Measurements from ENCODE around the gene CDHR2. TPM values are rescaled to one million over a fixed set of nuclear protein-coding genes. Genes with fewer than 3 reads are reported as not detected.

The CDHR2 gene
- total RNA-seq, 4 donors from 2014 or later, result 0.10 to 0.23 TPM; not detected in 2

DNA sequence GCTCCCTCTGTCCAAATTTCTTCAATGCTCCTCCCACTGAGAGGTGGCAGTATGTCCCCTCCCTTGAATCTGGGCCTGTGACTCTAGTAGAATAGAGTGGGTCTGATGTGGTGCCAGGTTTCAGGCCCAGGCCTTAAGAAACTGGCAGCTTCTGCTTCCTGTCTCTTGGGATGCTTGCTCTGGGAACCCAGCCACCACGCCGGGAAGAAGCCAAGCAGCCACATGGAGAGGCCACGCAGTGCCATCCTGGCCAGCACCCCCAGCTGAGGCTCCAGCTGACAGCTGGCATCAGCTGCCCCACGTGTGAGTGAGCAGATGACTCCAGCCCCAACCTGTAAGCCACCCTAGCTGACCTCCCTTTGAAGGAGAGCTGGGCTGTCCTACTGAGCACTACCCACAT, 90.8 kb downstream of the CDHR2 start:
- no peaks in the 10 kb centered on the region for H3K9me3 ChIP-seq
- no peak overlapping the region for H3K4me3 ChIP-seq
- no peak for DNase-seq (ENCODE audit: low spot score in 2 of 2)
- no peaks in the 10 kb centered on the region for H3K36me3 ChIP-seq
- TF ChIP-seq EP300 (IDR thresholded peaks at IDR 0.05) (no peak), POLR2A (IDR thresholded peaks at IDR 0.05) (no peak)
- TF ChIP-seq, protein P1, sequence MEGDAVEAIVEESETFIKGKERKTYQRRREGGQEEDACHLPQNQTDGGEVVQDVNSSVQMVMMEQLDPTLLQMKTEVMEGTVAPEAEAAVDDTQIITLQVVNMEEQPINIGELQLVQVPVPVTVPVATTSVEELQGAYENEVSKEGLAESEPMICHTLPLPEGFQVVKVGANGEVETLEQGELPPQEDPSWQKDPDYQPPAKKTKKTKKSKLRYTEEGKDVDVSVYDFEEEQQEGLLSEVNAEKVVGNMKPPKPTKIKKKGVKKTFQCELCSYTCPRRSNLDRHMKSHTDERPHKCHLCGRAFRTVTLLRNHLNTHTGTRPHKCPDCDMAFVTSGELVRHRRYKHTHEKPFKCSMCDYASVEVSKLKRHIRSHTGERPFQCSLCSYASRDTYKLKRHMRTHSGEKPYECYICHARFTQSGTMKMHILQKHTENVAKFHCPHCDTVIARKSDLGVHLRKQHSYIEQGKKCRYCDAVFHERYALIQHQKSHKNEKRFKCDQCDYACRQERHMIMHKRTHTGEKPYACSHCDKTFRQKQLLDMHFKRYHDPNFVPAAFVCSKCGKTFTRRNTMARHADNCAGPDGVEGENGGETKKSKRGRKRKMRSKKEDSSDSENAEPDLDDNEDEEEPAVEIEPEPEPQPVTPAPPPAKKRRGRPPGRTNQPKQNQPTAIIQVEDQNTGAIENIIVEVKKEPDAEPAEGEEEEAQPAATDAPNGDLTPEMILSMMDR (IDR thresholded peaks at IDR 0.05), result no peak
- no peak overlapping the region for H3K27ac ChIP-seq
- no peaks in the 10 kb centered on the region for H3K27me3 ChIP-seq
- WGBS, result 10% methylated on average over 2 of the region's 4 CpGs
- H3K4me1 ChIP-seq, result no peaks in the 10 kb centered on the region

GRCh38 chr5:176640616-176641015, 91.5 kb downstream of the CDHR2 start:
- DNase-seq (ENCODE audit: low spot score in 2 of 2), result no peak
- Histone ChIP-seq H3K27me3 (no peaks in the 10 kb centered on the region), H3K4me3 (no peak overlapping the region), H3K4me1 (no peaks in the 10 kb centered on the region), H3K36me3 (no peaks in the 10 kb centered on the region), H3K9me3 (no peaks in the 10 kb centered on the region), H3K27ac (no peak overlapping the region)
- WGBS, result 65% methylated on average over 4 of the region's 4 CpGs
- TF ChIP-seq POLR2AphosphoS5 (IDR thresholded peaks at IDR 0.05) (no peak), EP300 (IDR thresholded peaks at IDR 0.05) (no peak), POLR2A (IDR thresholded peaks at IDR 0.05) (no peak)
- TF ChIP-seq, protein P1 (IDR thresholded peaks at IDR 0.05), result no peak

- 59% methylated on average over 10 of the region's 15 CpGs for WGBS
- no peaks in the 10 kb centered on the region for H3K27me3 ChIP-seq
- peaks cover 11% of the 10 kb centered on the region for H3K4me1 ChIP-seq
- DNase-seq (ENCODE audit: low spot score in 2 of 2), result no peak
- TF ChIP-seq EP300 (IDR thresholded peaks at IDR 0.05) (no peak), POLR2A (IDR thresholded peaks at IDR 0.05) (no peak)
- no peaks in the 10 kb centered on the region for H3K36me3 ChIP-seq
- no peaks in the 10 kb centered on the region for H3K9me3 ChIP-seq
- no peak overlapping the region for H3K27ac ChIP-seq
- no peak overlapping the region for H3K4me3 ChIP-seq
Measured at GRCh38 chr5:176642675-176643490, 93.7 kb downstream of the CDHR2 start.

- no peak for DNase-seq (ENCODE audit: low spot score in 2 of 2)
- H3K4me1 ChIP-seq, result peaks cover 19% of the 10 kb centered on the region
- no peak overlapping the region for H3K4me3 ChIP-seq
- no peak overlapping the region for H3K27ac ChIP-seq
- TF ChIP-seq, protein P1 (IDR thresholded peaks at IDR 0.05), result no peak
- TF ChIP-seq EP300 (IDR thresholded peaks at IDR 0.05), result no peak
- no peak for TF ChIP-seq POLR2AphosphoS5 (IDR thresholded peaks at IDR 0.05)
- no peak for TF ChIP-seq POLR2A (IDR thresholded peaks at IDR 0.05)
- no peaks in the 10 kb centered on the region for H3K36me3 ChIP-seq
- H3K27me3 ChIP-seq, result no peaks in the 10 kb centered on the region
- no peaks in the 10 kb centered on the region for H3K9me3 ChIP-seq
- 82% methylated on average over 9 of the region's 11 CpGs for WGBS
Measured at GRCh38 chr5:176643491-176644219, 94.5 kb downstream of the CDHR2 start.

DNA sequence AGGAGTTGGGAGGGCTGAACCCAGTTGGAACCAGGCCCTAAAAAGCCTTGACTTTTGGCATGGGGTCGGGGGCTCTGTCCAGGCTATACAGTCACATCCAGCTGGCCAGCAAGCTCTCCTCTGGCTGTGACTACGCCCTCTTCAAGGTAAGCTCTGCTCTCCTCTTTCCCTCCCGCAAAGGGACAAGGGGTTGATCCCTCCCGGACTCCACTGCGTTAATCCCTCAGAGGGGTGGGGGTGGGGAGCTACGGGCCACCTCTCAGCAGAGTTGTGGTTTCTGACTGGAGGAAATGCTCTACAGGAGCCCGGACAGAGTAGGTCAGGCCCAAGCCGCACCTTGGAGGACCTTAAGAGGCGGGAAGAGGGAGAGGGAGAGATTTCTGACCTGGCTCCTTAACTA, 95.2 kb downstream of the CDHR2 start:
- Histone ChIP-seq H3K27ac (no peak overlapping the region), H3K4me1 (peaks cover 23% of the 10 kb centered on the region), H3K36me3 (no peaks in the 10 kb centered on the region), H3K27me3 (no peaks in the 10 kb centered on the region), H3K9me3 (no peaks in the 10 kb centered on the region), H3K4me3 (no peak overlapping the region)
- TF ChIP-seq POLR2AphosphoS5 (IDR thresholded peaks at IDR 0.05) (no peak), EP300 (IDR thresholded peaks at IDR 0.05) (no peak), POLR2A (IDR thresholded peaks at IDR 0.05) (no peak)
- TF ChIP-seq, protein P1 (IDR thresholded peaks at IDR 0.05), result no peak
- DNase-seq (ENCODE audit: low spot score in 2 of 2), result no peak
- 80% methylated on average over 7 of the region's 9 CpGs for WGBS

Measured in suprapubic skin (tissue), 4 donors.